Measurements from ENCODE around the gene TREH.

DNA sequence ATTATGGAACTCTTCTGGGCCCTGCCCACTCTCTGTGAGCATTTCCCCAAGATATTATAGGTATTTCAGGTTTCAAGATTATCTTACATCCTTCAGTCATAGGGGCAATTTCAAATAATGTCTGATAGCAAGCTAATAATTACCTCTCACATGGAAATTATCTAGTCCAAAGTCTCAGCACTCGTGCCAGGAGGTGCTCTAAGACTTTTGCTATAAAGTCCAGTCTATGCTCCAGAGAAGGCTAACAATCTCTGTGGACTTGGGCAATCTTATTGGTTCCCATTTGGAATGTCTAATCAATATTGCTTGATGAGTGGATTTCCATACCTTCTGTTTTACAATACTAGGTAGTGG, 5.4 kb downstream of the TREH start:
- TF ChIP-seq RFX5 (IDR thresholded peaks at IDR 0.05; ENCODE audit: borderline replicate concordance, low read depth, low read length) (no peak), TBP (IDR thresholded peaks at IDR 0.05; ENCODE audit: low read depth, low read length) (no peak), EZH2 (IDR thresholded peaks at IDR 0.05; ENCODE audit: low read depth, low read length, severe bottlenecking) (no peak), SP1 (IDR thresholded peaks at IDR 0.05; ENCODE audit: low read depth, low read length) (no peak), POU5F1 (IDR thresholded peaks at IDR 0.05; ENCODE audit: low read depth, low read length) (no peak)
